Left renal cortex interstitium (tissue), 4 donors: ENCODE results near the gene DHX34. TPM values are rescaled to one million over a fixed set of nuclear protein-coding genes. Genes with fewer than 3 reads are reported as not detected.

Experiments
- polyA plus RNA-seq, 4 donors: library from polyadenylated mRNA; unstranded; fragments of 120-200 nt; gene quantifications; one replicate each; pipeline ENCODE4 v1.2.1, GENCODE V29; 2013; ENCODE audit not compliant: insufficient read length in 4 of 4

The DHX34 gene
- polyA plus RNA-seq, 4 donors: 9.6 to 21.9 (median 16.0) TPM

Other genes starting within 250 kb of the DHX34 start
- 10 to 100 TPM; 34.9 to 38.9 (median 35.9) TPM for gene ZC3H4, start 235.5 kb upstream of the DHX34 start, polyA plus RNA-seq
- 100 to 1,000 TPM; 107 to 131 (median 118) TPM for gene SAE1, start 218.5 kb upstream of the DHX34 start, polyA plus RNA-seq
- gene BBC3, start 118.1 kb upstream of the DHX34 start, polyA plus RNA-seq: 1 to 10 TPM; 1.6 to 2.9 (median 2.6) TPM
- gene CCDC9, start 92.8 kb upstream of the DHX34 start, polyA plus RNA-seq: 10 to 100 TPM; 19.5 to 31.8 (median 29.0) TPM
- 10 to 100 TPM in 2 of 4 donors, 1 to 10 TPM in 2; 6.4 to 12.9 (median 10.5) TPM for gene INAFM1, start 74.4 kb upstream of the DHX34 start, polyA plus RNA-seq
- 10 to 100 TPM in 1 of 4 donors, 1 to 10 TPM in 3; 3.8 to 11.8 (median 6.0) TPM for gene C5AR1, start 39.5 kb upstream of the DHX34 start, polyA plus RNA-seq
- gene C5AR2, start 17.1 kb upstream of the DHX34 start, polyA plus RNA-seq: under 1 TPM; 0.34 to 0.51 (median 0.45) TPM
- 10 to 100 TPM; 20.1 to 32.2 (median 28.9) TPM for gene MEIS3, start 70.2 kb downstream of the DHX34 start, polyA plus RNA-seq
- under 1 TPM; 0.17 to 0.44 (median 0.31) TPM for gene SLC8A2, start 122.6 kb downstream of the DHX34 start, polyA plus RNA-seq
- gene KPTN, start 134.9 kb downstream of the DHX34 start, polyA plus RNA-seq: 10 to 100 TPM; 10.4 to 15.8 (median 12.8) TPM
- gene NAPA, start 165.7 kb downstream of the DHX34 start, polyA plus RNA-seq: 100 to 1,000 TPM; 147 to 180 (median 159) TPM
- gene ZNF541, start 223.8 kb downstream of the DHX34 start, polyA plus RNA-seq: under 1 TPM; 0.25 to 0.49 (median 0.38) TPM